Activated CD4-positive, alpha-beta T cell treated with anti-CD3 and anti-CD28 coated beads, Interleukin-10, Interleukin-2, amounts not matched to agents 100 ng/mL and 50 ng/mL, durations not matched to agents 16 hours and 8 hours (primary cell): Measurements from ENCODE around the gene CEACAM5.
"Not testable (repeated sequence)": the region's sequence is repeated elsewhere in the genome, so short reads cannot be mapped to it uniquely, and the experiment has no call there.

Experiments used
- DNase-seq: peaks from one replicate; pipeline ENCODE4 v3.0.0-alpha.2; 2020

Gene CEACAM5

DNA sequence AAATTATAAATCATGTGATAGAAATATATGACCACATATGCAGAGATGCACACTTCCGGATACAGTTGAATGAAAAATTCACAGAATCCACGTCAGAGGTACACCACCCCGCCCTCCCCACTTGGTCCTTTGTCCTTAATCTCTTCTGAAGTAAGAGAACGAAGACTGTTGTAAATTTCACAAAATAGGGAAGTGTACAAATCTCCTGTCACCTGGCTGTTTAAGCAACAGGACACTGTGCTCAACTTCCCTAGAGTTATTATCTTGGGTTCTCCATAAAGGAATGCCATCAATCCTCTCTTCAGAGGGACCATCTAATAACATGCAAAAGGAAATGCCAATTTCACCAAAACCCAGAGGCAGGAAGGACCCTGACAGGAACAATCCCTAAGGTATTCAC is 36.4 kb downstream of the CEACAM5 start:
- no peak for DNase-seq

DNA sequence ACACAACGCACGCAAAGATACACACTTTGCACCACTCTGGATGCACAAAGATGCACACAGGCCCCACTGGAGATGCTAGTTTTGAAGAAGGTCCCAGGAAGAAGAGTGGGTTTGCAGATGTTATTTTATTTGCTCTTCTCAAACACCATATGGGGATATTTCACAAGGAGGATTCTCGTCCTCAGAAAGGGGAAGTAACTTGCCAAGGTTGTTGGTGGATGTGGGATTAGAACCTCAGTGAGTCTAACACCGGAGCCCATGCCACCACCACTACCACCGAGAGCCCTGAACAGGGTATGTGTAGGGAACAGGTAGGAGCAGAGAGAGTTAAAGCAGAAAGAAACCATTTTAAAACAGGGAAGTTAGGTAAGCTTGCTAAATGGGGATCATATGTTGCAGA is 37.3 kb downstream of the CEACAM5 start:
- DNase-seq, result no peak

DNA sequence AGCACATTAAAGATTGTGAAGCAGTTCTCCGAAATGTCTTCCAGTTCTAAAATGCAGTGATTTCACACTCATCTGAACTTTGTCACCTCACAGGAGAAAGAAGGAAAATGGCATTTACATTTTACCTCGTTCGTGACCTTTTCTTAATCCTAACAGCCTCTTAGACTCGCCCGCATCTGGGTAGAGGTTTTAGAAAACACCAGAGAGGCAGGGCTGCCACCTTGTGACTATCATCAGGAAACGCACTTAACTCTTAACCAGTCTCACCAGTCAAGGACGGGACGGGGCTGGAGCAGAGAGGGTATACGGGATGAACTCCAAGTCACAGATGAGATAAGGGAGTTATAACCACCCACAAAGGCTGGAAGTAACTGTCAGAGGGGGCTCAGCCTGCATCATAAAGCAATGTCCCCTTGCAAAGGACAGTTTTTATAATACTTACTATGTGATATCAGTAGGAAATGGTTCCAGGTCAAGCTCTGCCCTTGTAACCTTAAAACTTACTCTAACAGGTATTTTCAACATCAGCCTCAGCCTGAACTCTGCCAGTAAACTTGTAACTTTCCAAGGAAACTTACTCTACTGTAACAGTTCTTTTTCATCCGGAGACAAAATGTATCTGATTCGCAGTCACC is 38.3 kb downstream of the CEACAM5 start:
- DNase-seq, result peak; percentile 63

DNA sequence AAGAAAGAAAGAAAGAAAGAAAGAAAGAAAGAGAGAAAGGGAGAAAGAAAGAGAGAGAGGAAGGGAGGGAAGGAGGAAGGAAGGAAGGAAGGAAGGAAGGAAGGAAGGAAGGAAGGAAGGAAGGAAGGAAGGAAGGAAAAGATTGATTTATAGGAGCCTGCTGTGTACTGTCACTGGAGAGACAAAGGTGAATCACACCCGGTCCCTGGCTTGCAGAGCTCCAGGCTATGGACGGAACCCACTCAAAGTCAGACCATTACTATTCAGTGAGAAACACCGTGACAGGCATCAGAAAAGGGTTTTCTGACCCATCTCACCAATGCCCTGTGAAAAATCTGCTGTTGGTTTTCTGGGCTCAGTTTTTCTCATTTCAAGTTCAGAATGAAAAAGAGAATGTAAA is 39.6 kb downstream of the CEACAM5 start:
- no peak for DNase-seq

DNA sequence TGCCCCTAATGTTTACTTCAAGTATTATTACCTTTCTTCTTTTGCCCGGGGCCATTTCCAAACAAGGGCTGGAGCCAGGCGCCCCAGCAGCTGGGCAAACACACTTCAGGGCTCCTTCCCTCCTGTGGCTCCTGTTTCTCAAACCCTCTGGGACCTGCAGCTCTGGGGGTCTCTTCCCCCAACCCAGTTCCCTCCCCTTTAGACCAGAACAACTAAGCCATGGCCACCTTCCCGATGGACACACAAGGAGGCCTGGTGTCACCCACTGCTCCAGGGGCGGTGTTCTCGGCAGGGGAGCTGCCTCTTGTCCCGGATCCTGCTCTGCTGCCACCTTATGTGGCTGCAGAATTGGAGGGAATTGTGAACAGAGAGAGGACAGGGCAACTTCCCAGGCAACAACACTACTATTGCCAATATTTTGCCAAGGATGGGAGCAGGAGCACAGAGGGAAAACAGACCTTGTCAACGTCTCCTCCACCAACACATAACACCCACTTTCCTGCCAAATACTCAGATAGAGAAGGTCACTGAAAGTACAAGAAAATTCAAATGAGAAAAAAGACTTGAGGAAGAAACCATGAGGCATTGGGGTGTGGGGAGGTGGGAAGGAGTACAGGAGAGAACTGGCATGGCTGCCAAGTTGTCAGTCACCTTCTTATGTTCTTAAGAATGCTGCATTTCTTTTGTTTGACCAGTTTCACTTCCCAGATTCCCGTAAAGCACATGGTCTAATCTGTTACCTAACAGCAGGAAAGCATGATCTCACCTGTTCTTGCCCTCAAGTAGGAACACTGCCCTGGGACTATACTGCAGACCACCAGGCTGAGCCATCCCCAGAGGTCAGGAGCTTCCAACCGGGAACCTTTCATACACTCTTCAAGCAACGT is 42.1 kb downstream of the CEACAM5 start:
- DNase-seq, result not testable (repeated sequence)

DNA sequence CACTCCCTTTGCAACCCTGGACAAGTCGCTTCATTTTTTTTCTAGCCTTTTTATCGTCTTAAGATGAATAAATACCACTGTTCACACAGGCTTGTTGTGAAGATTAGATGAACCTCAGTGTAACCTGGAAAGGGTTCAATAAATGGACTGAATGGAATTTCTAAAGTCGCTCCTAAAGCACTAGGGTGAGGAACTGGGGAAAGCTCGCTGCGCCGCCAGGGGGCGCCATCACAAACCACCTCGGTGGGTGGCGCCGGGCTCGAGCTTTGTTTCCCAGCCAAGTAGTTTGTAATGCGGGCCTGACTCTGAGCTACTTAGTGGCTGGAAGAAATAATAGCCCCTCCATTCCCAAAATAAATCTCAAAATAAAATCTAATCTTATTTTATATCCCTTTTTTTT is 44.7 kb downstream of the CEACAM5 start:
- peak; percentile 68 for DNase-seq

DNA sequence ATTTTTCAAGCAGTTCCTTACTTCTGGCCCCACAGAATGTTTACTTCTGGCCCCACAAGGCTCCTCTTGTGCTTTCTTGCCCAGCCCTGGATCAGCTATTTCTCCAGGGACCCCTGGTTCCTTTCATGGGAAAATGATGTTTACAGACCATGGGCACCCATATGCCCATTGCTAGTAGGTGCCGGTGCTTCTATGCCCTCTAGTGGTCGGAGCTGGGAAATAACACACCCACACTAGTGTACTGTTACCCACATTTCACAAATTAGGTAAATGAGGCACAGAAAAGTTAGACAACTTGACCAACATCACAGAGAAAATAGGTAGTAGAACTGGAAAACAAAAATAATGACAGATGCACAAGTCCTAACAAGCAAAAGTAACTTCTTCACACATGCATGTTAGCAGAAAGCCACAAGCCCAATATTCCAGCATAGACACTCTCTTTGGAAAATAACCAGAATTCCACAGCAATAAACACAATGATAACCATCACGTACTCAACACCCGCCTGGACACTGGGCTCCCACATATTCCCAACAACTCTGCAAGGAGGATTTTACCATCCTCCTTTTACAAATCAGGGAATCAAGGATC is 45.6 kb downstream of the CEACAM5 start:
- peak; percentile 76 for DNase-seq

DNA sequence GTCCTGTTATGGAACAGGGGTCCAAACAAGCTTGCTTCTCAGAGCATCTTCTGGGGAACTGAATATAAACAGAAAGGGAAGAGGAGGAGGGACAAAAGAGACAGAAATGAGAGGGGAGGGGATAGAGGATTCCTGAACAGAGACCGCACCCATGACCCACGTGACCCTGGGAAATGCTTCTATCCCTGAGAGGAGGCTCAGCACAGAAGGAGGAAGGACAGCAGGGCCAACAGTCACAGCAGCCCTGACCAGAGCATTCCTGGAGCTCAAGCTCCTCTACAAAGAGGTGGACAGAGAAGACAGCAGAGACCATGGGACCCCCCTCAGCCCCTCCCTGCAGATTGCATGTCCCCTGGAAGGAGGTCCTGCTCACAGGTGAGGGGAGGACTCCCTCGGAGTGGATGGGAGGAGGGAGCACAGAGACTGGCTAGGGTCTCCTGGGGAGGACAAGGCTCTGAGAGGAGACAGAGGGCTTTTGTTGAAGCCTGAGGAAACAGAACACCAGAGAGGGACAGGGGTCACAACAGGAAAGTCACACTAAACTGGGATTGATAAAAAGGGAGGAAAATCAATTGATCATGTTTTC is 47.0 kb downstream of the CEACAM5 start, which contains the start of gene CEACAM6:
CEACAM6 (plus strand) TSS at position 203 of the 586 bp plus-strand sequence; CDS start at position 312, 109 bp downstream.
- no peak for DNase-seq

DNA sequence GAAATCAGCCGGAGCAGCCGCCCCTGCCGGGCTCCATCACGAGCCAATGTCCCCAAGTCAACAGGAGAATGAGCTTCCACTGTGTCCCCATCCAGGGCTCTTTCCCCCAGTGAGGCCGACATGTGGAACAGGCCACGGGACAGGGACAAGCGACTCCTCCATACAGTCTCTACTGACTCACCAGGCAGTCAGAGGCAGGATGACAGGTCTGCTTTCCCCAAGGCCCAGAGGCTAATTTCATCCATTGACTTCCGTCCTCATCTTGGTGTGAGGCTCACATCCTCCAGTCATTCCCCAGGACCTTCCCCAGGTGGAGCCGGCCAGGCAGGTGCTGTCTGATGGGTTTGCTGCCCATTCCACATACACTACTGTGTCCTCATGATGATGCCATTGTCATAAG is 50.4 kb downstream of the CEACAM5 start:
- no peak for DNase-seq

DNA sequence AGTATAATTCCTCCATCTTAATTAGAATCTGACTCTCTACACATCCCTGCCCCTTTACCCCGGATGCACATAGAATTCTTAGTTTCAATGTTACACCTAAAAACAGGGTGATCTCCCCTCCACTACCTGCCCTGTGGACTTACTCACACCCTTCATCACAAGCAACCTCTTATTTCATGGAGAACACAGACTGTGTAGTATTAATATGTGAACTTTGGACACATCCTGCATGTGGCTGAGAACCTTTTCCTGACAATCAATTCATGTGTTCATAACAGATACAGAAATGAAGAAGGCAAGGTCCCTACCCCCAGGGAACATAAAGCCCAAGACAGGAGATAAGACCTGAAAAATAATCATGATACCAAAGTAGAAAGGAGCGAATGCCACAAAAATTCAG is 58.7 kb downstream of the CEACAM5 start:
- no peak for DNase-seq

DNA sequence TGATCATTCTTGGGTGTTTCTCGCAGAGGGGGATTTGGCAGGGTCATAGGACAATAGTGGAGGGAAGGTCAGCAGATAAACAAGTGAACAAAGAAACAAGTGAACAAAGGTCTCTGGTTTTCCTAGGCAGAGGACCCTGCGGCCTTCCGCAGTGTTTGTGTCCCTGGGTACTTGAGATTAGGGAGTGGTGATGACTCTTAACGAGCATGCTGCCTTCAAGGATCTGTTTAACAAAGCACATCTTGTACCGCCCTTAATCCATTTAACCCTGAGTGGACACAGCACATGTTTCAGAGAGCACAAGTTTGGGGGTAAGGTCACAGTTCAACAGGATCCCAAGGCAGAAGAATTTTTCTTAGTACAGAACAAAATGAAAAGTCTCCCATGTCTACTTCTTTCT is 59.7 kb downstream of the CEACAM5 start:
- DNase-seq, result not testable (repeated sequence)

DNA sequence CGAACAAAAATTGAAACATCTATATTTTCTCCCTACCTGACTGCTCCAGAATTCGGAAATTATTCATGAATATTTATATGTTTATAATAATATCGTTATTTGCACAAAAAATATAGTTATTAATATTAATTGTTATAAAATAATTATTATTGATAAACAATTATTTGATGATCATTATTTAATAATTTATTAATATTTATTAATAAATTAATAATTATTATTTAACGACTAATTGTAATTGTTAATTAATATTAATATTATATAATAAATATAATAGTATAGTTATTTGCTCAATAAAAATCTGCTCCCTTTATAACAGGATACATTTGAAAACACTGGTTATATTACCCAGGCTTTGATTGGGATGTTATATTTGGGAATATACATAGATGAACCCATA is 61.2 kb downstream of the CEACAM5 start:
- no peak for DNase-seq

DNA sequence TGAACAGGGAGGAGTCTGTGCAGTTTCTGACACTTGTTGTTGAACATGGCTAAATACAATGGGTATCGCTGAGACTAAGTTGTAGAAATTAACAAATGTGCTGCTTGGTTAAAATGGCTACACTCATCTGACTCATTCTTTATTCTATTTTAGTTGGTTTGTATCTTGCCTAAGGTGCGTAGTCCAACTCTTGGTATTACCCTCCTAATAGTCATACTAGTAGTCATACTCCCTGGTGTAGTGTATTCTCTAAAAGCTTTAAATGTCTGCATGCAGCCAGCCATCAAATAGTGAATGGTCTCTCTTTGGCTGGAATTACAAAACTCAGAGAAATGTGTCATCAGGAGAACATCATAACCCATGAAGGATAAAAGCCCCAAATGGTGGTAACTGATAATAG is 63.0 kb downstream of the CEACAM5 start:
- DNase-seq, result peak; percentile 10

DNA sequence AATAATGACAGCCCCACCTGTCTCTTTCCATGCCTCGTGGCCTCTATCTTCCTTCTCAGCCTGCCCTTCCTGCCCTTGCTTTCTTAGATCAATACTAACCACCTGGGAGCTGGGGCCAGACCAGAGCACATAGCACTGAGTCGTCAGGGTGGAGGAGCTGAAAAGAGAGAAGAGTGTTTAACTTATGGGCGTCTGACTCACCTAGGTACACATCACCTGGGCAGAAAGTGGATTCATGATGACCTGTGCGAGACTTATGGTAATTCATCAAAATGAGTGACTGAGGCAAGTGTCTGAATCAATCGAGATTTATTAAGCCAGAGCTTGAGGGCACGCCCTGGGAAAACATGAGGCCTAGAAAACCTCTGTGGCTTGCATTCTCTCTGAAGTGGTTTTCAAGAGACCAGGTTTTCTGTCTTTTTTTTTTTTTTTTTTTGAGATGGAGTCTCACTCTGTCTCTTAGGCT is 66.1 kb downstream of the CEACAM5 start:
- peak; percentile 38 for DNase-seq

DNA sequence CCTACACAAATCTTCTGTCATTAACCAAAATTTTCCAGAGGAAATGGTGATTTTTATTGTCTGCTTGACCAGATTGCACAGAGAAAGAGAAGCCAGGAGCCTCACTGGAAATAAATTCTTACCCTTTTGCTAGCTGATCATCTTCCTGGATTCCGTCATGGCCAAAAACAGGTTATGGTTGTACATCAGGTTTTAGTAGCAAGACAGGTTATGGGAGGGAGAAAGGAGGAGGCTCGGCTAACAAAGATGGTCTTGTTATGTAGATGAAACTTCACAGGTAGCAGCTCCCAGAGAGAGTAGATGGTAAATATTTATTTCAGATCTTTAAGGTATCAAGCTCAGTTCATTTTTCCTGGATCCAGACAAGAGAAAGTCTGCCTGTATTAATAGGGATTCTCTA is 68.3 kb downstream of the CEACAM5 start:
- no peak for DNase-seq
